Measurements from ENCODE around the gene UBR4.

GRCh38 chr1:19151537-19151936, 58.5 kb downstream of the UBR4 start:
- TF ChIP-seq CTCF (IDR thresholded peaks at IDR 0.05; ENCODE audit: borderline replicate concordance, extremely low read depth, low read length, poor library complexity, severe bottlenecking), result no peak
- no peak for TF ChIP-seq EZH2 (IDR thresholded peaks at IDR 0.05; ENCODE audit: borderline replicate concordance, low read depth, low read length, severe bottlenecking)
